SK-N-SH treated with all-trans-retinoic acid at 6 μM for 48 hours (cell line): ENCODE data around the gene ZFYVE28.

Experiments
- TSHZ2 ChIP-seq: fragments of 250-450 bp; sonication (Bioruptor Pico); IDR thresholded peaks from 2 replicates; pipeline ENCODE4 v1.5.0; 2020; ENCODE audit warnings: mild to moderate bottlenecking, moderate library complexity
- ZNF8 ChIP-seq: fragments of 450-650 bp; formaldehyde crosslinking; IDR thresholded peaks from 2 replicates; pipeline ENCODE4 v1.5.0; 2020; ENCODE audit warnings: mild to moderate bottlenecking, moderate library complexity

GRCh38 chr4:2259541-2260343 lies 158.7 kb downstream of the ZFYVE28 start:
- TF ChIP-seq TSHZ2 (CRISPR knock-in tag): no peak
- no peak for TF ChIP-seq ZNF8 (CRISPR knock-in tag)
